GM19043 (cell line): ENCODE data around the gene PSPH.
"Not testable (repeated sequence)": the region's sequence is repeated elsewhere in the genome, so short reads cannot be mapped to it uniquely, and the experiment has no call there.

ENCODE experiments used
- ATAC-seq: cut with Tn5 transposase; IDR thresholded peaks from one replicate; pipeline ENCODE4 v1.9.1; 2021; ENCODE audit warnings: low read depth; ENCODE audit not compliant: unreplicated experiment

The PSPH gene

DNA sequence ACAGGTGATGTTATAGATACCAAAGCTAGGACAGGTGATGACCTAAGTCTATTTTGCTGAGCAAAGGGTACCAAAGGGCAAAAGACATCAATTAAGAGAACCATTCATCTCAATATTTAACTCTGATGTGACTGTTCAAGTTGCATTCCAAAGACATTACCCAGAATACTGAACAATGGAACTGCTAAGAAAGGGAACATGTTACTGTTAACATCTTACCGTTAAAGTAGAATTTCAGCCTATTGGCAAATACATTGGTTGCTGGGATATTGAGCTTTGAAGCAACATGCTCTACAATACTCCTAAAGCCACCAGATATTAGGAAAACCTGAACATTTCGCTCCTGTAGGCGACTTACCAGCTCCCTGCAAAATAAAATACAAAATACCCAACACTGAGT is 34.2 kb downstream of the PSPH start:
- ATAC-seq: not testable (repeated sequence)

DNA sequence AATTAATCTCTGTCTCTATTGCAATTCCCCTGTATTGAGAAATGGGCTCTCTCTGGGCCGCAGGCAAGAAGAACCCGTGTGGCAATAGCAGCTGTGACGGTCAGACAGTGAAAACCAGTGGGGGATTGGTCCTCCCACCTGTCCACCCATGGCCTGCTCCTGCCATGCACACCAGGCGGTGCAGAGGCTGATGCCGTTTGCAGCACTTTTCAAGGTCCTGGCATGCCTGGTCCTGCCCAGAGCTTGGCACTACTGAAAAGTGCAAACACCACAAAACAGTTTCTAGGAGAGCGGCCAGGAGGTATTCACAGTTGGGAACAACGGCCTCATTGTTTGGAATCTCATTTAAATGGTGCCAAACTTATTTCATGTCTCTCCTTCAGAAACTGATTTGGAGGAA is 41.5 kb downstream of the PSPH start:
- no peak for ATAC-seq

DNA sequence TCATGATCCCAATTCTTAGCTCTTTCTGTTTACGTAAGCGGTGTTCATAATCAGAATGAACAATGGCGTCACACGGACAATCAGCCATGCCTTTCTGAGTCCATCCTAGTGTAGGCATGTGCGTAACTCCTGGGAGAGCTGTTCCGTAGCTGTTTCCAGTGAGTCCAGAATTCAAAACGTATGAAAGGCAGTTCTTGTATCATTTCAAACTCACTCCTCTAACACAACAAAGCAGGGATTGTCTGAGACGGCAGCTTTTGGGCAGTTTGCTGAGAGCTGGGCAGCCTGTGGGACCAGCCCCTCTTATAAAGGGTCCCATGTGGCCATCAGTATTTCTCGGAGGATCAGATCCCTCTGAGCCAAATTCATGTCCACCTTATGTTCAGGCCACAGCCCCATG is 43.4 kb downstream of the PSPH start:
- no peak for ATAC-seq

DNA sequence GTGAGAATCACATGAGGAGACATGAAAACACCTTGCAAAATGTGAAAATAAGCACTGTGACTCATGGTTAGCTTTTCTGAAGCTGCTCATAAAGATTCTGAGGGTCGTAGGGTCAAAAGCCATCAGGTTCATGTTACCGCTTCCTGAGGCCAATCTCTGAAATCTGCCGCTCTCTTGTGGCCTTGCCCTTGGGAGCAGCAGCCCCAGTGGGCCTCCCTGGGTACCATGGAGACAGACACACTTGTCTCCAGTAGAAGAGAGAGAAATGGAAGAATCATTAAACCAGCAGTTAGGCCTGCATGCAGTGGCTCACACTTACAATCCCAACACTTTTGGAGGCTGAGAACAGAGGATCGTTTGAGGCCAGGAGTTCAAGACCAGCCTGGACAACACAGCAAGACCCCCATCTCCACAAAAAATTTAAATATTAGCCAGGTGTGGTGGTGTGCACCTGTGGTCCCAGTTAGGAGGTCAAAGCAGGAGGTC is 44.0 kb downstream of the PSPH start:
- ATAC-seq: no peak

DNA sequence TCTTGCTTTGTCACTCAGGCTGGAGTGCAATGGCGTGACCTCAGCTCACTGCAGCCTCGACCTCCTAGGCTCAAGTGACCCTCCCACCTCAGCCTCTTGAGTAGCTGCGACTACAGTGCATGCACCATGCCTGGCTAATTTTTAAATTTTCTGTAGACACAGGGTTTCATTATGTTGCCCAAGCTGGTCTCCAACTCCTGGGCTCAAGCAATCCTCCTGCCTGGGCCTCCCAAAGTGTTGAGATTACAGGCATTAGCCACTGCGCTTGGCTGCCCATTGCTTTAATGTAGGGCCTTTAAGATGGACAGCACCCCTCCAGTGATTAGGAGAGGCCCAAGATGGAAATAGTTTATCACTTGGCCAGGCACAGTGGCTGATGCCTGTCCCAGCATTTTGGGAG is 47.5 kb downstream of the PSPH start:
- no peak for ATAC-seq

DNA sequence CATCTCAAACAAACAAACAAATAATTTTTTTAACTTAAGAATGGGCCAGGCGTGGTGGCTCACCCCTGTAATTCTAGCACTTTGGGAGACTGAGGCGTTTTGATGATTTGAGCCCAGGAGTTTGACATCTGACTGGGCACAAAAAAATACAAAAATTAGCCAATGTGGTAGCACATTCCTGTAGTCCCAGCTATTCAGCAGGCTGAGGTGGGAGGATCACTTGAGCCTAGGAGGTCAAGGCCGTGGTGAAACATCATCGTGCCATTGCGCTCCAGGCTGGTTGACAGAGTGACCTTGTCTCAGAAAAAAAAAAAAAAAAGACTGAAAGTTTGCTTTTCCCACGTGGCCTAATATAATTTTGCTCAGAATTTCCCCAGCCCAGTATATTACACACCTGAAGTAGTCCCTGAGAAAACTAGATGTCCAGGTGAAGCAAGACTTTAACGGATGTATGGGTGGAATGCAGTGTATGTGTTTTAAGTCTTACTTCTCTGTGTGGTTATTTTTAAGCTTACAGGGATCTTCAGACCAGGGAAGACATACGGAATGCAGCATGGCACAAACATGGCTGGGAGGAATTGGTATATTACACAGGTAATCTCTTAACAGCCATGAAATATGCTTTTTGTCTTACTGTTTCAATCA is 54.3 kb downstream of the PSPH start:
- ATAC-seq: no peak

DNA sequence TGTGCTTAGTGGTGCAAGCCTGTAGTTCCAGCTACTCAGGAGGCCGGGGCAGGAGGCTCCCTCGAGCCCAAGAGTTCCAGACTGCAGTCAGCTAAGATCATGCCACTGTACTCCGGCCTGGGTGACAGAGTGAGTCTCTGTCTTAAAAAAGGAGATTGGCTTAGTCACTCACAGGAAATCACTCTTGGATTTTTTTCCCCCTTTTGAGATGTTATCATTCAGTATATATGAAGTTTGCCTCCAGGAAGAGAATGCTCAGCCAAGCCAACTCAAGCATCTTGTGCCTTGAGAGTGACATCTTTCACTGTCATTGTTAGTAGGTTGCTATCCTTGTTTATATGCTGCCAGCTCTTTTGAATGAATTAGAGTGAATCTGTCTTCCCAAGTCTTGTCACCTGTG is 58.9 kb downstream of the PSPH start:
- ATAC-seq: no peak

DNA sequence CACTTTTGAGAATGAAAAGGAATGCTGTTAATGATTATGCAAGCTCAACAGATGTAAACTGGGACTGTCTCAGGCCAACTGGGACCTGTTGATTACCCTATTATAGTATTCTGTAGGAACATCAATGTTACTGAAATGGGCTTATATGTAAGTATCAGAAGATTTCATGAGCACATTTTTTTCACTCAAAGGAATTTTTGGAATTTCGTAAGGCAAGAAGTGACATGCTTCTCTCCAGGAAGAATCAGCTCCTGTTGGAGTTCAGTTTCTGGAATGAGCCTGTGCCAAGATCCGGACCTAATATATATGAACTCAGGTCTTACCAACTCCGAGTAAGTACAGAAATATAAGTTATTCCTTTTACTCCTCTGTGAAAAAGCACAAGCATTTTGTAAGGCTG is 67.7 kb downstream of the PSPH start:
- ATAC-seq: no peak

DNA sequence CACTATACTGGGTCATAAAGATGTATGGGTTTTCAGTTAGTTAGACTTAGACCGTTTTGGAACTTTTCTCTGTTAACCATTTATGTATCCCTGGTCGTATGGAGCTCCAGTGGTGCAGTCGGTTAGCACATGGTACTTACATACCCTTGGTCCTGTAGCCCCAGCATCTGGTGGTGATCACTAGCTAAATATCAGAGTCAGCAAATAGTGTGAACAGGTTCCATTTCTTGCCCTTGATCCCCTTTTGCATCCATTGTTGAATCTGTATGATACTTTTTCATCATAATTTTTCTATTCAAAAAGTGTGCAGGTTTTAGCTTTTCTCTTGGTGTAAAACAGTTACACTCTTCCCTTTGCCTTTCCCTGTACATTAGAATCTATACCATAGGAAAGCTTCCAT is 71.0 kb downstream of the PSPH start:
- ATAC-seq: no peak

DNA sequence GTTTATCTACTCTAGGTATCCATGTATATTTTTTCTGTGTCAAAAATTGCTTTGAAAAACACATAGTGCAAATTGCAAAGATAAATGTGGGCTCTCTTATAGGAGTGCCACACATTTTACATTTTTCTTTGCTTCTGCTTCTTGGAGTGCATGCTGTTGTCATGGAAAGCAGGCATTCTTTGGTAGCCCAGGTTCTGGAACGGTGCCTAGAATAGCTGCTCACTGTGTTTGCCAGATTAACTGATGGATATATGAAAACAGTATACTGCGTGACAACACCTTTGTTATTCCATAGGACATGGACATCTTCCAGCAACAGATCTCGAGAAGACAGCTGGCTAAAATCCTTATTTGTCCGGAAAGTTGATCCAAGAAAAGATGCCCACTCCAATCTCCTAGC is 73.4 kb downstream of the PSPH start:
- ATAC-seq: no peak

DNA sequence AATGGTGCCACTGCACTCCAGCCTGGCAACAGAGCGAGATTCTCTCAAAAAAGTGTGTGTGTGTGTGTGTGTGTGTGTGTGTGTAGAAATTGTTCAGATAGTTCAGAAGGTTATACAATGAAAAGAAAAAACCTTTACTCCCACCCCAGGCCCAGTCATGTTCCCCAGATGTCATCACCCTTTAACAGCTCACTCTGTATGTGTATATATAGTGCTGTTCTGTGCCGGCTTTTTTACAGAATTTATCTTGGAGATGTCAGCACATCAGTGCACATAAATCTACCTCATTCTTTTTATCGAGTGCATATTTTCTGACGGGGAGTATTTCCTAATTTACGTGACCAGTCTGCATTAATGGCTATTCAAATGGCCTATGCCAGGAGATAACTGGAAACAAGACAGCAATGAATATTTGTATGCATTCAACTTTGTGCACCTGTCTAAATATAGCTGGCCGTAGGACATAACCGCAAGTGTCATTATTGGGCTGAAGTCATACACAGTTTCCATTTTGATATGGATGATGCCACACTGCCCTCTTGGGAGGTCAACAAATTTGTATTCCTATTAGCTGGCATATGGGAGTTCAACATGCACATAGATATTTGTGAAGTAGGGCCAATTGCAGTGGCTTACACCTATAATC is 75.1 kb downstream of the PSPH start:
- ATAC-seq: no peak

DNA sequence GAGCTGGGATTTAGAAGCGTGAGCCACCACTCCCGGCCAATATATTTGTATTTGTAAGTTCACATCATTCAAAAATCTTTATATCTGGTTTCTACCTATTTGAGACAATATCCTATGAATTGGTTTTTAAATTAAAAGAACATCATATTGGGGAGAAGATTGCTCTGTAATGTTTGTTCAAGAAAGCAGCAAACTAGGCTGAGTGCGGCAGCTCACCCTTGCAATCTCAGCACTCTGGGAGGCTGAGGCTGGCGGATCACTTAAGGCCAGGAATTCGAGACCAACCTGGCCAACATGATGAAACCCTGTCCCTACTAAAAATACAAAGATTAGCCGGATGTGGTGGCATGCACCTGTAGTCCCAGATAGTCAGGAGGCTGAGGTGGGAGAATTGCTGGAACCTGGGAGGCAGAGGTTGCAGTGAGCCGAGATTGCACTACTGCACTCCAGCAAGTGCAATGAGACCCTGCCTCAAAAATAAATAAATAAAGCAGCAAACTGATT is 77.4 kb downstream of the PSPH start:
- no peak for ATAC-seq

DNA sequence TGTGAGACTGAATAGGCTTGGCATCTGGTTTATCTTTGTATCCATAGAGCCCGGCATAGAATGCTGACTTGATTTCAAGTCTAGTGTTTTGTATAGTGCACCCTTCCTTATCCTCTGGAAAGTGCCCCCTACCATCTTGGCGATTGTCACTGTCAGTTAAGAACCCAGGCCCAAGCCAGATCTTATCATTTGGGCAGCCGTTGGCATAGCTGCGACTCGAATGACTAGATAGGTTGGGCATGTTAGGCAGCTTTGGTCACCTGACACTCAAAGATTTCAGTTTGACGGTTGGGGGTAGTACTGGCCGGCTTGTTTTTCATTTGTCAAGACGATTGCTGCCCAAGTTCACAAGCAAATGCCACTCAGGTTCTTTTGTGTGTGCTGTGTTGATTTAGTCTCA is 80.3 kb downstream of the PSPH start:
- no peak for ATAC-seq

DNA sequence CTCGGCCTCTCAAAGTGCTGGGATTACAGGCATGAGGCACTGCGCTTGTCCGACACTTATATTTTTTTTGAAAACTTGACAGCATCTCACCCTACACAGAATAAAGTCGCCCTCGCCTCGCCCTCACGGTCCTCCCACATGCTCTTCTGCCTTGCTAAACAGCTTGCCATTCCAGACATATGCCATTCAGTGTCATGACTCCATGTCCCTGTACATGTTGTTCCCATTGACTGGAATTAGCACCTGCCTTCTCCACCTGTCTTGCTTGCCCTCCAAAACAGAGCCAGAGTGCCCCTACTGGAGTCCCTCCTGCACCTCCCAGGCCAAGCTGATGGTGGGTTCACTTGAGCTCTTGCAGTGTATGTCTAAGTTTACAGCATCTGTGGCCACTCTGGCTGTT is 80.7 kb downstream of the PSPH start:
- ATAC-seq: no peak

DNA sequence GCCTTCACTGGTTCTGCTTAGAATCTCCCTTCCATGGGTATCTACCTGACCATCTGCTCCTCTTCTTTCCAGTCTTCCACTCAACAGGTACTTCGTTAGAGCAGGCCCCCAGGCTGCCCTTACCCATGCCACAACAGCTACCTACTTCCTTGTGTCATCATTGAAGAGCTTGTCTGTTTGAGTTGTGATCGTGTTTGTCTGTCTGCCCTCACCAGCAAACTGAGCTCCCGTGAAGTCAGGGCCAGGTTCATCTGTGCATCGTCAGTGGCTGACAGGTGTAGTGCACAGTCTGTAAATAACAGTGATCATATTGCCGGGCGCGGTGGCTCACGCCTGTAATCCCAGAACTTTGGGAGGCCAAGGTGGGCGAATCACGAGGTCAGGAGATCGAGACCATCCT is 81.9 kb downstream of the PSPH start:
- ATAC-seq: no peak

DNA sequence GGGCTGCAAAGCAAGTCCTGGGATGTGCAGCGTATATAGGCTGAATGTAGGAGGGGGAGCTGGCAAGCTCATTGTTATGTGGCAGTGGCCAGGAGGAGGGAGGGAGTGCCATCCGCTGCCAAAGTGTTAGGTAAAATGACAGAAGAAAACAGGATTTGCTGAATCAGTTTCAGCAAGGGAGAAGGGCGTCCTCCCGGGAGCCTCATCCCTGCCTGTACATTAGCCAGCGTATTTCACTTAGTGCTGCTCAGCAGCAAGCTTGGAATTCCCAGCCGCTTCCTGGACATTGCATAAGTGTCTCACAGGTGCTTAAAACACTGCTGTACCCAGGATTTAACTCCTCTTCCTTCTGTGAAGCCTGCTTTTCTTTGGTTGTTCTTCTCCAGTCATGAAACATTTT is 84.4 kb downstream of the PSPH start:
- ATAC-seq: no peak

DNA sequence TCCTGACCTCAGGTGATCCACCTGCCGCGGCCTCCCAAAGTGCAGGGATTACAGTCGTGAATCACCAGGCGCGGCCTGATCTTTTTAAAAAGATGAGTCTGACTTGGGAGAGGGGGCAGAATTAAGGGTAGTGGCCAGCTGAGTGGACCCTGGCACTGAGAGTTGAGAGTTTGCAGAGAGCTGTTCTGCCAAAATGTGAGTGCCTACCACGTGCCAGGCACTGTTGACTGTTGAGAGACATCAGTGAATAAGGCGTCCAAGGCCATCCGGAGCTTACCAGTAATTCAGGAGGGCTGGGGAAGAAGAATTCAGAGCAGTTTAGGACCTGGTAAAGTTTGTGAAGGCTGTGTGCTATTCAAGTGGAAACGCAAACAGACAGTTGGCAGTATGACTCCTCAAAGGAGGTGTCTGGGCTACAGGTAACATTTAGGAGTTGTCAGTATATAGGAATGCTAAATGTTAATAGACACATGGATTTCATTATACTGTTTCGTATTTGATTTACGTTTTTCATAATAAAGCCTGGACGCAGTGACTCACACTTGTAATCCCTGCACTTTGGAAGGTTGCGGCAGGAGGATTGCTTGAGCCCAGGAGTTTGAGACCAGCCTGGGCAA is 85.3 kb downstream of the PSPH start:
- ATAC-seq: no peak

DNA sequence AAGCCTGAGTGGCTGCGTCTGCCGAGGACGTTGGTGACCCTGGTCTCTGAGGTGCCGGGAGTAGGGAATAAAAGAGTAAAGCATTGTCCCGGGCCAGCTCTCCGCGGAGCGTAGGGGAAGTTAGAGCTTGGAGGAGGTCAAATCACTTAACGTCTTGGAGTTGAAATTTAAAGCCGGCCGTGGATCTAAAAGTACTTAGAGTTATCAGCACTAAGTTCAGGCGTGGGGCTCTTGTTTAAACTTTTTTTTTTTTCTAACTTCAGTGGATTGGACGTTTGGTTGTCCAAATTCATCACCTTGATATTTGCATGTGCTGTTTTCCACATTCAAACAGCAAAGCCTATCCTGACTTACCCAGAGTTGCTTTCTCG is 86.2 kb downstream of the PSPH start:
- no peak for ATAC-seq

DNA sequence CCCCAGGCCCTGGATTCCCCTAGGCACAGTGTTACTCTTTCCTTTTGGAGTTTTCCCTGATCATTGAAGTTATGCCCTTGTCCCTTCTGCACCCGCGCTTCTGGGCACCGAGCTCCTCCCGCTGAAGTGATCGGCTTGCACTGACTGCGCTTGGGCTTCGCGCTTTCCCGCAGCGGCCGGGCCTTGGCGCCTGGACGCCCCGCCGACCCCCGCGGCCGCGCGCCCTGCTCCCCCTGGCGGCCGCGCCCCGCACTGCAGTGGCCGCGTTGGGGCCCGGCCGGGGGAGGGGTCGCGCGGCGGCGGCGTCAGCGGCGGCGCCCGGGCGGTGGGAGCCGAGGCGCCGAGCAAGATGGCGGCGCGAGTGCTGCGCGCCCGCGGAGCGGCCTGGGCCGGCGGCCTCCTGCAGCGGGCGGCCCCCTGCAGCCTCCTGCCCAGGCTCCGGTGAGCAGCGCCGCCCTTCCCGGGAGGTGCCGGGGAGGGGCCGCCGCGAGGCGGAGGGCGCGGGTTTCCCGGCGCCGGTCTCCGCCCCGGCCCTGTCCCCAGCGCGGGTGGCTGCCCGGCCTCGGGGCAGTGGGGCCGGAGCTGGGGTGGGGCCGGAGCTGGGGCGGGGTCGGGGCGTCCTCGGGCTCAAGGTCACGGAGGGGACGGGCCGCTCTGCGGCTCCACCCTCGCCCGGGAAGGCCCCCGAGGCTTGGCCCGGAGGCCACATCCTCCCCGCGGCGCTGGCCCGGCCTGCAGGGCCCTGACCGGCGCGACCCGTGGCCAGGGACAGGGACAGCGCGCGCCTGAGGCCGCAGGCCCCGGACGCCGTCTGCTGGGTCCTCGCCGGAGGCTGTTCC is 86.8 kb downstream of the PSPH start, which contains the start of gene NIPSNAP2:
TSS of gene NIPSNAP2 (plus strand) at position 325 of the 839 bp plus-strand sequence. CDS start at position 350, 25 bp downstream.
- peak; percentile 75 for ATAC-seq

DNA sequence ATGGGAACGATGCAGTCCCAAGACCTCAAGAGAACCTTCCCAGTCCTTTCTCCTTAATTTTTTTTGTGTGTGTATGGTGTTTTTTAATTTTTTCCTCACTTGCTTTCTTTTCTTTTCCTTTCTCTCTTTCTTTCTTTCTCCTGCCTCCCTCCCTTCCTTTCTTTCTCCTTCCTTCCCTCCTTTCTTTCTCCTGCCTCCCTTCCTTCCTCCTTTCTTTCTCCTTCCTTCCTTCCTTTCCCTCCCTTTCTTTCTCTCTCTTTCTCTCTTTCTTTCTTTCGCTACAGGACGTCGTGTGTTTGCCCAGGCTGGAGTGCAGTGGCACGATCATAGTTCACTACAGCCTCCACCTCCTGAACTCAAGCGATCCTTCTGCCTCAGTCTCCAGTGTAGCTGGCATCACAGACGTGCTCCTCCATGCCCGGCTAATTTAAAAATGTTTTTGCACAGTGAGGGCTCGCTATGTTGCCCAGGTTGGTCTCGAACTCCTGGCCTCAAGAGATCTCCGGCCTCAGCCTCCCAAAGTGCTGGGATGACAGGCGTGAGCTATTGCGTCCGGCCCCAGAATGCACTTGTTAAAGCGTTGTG is 87.6 kb downstream of the PSPH start:
- no peak for ATAC-seq

DNA sequence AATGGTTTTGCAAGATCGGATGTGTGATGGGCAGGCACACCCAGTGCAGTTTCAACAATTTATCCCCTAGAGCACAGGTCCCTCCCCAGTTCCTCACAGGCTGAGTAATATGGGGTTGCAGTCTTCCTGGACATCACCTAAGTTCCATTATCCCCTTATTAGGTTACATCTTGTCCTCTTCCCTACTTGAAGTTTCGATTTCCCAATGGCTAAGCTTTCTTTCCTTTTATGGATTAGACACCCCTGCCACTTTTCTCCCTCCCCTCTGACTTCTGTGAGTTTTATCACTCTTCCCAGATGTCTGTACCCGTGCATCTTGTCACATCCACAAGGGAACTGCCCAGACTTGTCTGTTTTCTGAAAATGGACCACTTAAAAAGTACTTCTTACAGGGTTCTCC is 89.2 kb downstream of the PSPH start:
- ATAC-seq: no peak
